Germinal center (tissue), 1 donor: Measurements from ENCODE around the gene RHBDL1.

Source experiments
- DNase-seq: peaks from one replicate; pipeline ENCODE4 v3.0.0; 2012; ENCODE audit warnings: mixed read lengths, low spot score

The RHBDL1 gene

GRCh38 chr16:657487-657886 lies 18.0 kb upstream of the RHBDL1 start:
- DNase-seq, result no peak

DNA sequence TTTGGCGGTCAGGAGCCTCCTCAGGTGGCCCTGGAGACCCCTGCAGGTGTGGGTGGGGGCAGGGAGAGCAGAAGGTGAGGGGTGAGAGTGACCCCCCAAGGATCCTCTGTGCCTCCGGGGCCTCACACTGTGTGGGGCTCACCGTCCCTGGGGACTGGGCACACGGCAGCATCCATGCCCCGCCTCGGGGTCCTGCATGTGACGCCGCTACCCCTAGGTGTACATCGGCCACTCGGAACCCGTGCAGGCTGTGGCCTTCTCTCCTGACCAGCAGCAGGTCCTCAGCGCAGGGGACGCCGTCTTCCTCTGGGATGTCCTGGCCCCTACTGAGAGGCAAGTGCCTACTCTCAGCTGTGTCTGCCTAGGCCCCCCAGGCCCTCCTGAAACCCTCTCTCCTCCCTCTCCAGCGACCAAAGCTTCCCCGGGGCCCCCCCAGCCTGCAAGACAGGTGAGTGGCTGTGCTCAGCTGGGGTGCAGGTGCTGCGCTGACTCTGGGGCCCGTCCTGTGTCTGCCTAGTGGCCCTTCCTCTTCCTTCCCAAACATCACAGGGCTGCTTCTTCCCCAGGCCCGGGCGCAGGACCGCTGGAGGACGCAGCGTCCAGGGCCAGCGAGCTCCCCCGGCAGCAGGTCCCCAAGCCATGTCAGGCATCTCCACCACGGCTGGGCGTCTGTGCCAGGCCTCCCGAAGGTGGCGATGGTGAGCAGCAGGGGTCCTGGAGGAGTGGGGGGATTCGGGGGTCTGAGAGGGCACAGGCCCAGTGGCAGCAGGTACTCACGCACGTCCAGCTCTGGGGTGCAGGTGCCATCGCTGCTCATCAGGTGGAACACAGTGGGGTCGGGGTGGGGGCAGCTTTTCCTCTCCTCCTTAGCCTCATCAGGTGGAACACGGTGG lies 16.5 kb upstream of the RHBDL1 start:
- DNase-seq, result no peak

DNA sequence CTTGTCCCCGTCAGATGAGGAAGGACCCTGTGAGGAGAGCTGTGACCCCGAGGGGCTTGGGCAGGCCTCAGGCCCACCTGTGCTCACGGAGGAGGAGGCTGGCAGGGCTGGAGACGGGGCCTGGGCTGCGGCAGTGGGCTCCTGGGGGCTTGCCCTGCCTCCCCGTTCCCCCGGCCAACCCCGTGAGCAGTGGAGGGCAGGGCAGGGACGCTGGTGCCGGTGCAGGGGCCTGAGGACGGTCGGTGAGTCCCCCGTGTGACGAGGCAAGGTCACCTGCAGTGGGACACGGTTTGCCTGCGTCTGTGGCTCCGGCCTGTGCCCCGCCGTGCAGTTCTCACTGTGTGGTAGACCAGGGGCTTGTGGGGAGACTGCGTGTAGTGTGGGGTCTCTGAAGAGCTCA lies 15.9 kb upstream of the RHBDL1 start:
- no peak for DNase-seq

DNA sequence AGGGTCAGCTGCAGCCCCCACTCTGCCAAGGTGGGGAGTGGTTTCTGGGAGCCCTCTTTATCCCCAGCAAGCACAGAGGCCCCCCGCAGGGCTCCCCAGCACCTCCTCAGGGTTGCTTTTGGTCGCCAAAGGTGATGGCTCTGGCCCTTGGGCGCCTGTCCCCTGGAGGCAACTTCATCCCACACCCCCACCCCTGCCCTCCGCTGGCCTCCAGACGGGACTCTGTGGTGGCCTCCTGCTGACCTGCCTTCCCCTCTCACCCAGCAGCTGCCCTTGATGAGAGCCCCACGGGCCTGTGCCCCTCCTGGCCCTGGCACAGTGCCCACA lies 15.4 kb upstream of the RHBDL1 start:
- no peak for DNase-seq

DNA sequence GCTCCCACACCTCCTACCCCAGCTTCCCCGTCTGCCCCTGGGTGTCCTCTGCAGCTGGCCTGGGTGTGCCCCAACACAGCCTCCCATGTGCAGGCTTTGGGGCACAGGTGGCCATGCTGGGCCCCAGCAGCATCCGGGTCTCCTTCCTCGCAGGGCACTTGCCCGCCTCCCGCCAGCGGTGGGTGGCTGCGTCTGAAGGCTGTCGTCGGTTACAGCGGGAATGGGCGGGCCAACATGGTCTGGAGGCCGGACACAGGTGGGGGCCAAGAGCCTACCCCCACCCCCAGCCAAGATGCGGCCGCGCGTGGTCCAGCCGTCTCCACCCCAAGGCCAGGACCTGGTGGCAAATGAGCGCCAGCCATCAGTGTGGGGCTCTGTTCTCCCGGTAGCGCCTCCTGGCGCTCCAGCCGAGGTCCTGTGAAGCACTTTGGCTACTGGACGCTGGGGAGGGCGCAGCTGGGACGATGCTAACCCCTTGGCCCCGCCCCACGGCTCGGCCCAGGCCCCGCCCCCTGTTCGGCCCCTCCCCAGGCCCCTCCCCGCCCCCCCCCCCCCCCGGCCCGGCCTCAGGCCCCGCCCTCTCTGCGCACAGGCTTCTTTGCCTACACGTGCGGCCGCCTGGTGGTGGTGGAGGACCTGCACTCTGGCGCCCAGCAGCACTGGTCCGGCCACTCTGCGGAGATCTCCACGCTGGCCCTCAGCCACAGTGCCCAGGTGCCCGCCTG lies 14.8 kb upstream of the RHBDL1 start:
- DNase-seq, result peak; percentile 91

- DNase-seq, result no peak
Observed at GRCh38 chr16:661184-661821, 14.2 kb upstream of the RHBDL1 start.

GRCh38 chr16:662095-662494 lies 13.4 kb upstream of the RHBDL1 start:
- no peak for DNase-seq

DNA sequence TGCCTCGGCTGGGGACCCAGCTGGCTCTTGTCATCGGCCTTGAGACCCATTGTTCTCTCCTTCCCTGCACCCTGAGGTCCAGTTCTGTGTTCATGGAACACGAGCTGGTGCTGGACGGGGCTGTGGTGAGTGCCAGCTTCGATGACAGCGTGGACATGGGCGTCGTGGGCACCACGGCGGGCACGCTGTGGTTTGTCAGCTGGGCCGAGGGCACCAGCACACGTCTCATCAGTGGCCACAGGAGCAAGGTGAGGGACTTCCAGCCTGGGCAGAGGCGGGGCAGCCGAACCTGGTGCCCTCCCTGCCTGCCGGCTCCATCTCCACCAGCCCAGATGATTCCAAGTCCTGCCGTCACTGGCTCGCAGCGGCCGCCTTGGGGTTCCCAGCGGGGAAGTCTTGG lies 12.9 kb upstream of the RHBDL1 start:
- no peak for DNase-seq

DNA sequence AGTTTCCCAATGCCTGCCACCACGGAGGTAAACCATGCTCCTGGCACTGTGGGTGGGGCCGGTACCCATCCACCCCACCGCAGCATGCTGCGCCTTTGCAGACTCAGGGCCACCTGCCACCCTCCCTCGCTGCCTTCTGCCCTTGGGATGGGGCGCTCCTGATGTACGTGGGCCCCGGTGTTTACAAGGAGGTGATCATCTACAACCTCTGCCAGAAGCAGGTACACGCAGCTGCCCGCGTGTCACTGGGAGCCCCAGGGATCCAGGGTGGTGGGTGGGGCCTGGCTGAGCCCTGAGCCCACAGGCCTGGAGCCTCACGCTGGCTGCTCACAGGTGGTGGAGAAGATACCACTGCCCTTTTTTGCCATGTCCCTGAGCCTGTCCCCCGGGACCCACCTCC lies 8.9 kb upstream of the RHBDL1 start:
- DNase-seq, result no peak

DNA sequence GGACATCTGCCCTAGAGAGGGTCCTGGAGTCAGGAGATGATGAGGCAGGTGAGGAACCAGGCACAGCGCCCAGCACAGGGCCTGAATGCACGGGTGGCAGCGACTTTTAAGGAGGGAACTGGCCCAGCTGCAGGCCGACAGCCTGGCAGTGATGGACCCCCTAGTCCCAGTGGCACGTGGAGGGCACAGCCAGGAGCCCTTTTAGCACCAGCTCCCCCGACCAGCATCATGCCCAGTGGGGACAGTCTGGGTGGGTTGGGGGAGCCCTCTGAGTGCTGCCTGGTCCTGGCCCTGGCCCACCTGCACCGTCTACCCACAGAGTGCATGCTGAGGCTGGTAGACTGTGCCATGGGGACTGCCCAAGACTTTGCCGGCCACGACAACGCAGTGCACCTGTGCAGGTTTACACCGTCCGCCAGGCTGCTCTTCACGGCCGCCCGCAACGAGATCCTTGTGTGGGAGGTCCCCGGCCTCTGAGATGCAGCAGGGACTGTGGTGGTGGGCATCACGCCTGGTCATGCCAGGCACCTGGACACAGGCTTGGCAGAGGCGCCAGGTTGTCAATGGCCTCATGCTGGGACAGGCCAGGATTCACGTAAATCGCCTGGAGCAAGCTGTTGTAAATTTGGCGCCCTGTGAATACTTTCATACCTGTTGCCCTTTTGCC lies 8.2 kb upstream of the RHBDL1 start:
- no peak for DNase-seq

DNA sequence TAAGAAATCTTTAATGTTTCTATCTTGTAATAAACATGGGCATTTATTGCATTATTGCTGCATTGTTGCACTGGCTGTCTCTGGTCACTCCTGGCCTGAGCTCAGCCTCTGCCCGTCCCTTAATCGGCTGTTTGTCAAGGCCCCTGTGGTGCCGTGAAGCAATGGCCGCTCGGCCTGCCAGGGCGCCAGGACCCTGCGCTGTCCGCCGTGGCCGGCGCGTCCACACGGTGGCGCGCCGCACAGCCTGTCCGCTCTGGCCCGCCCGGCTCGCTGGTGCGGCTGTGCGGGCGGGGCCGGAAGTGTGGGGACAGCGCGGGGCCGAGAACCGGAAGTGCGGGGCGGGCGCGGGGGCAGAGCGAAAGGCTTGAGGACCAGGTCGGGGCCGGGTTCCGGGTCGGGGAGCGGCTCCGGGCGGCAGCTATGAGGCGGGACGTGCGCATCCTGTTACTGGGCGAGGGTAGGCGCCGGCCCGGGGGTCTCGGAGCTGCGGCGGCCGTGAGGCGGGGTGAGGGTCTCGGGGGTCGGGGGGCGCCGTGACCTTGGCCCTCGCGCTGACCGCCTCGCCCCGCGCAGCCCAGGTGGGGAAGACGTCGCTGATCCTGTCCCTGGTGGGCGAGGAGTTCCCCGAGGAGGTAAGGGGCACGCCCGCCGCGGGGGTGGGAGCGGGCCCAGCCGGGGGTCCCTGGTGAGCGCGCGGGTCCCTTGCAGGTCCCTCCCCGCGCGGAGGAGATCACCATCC lies 7.5 kb upstream of the RHBDL1 start, which contains the start of gene RHOT2:
RHOT2 (plus strand) TSS at position 353 of the 739 bp plus-strand sequence; CDS start at position 421, 68 bp downstream.
- peak; percentile 81 for DNase-seq

GRCh38 chr16:668519-669171 lies 6.8 kb upstream of the RHBDL1 start:
- DNase-seq, result no peak

GRCh38 chr16:669666-670065 lies 5.8 kb upstream of the RHBDL1 start:
- DNase-seq, result no peak

DNA sequence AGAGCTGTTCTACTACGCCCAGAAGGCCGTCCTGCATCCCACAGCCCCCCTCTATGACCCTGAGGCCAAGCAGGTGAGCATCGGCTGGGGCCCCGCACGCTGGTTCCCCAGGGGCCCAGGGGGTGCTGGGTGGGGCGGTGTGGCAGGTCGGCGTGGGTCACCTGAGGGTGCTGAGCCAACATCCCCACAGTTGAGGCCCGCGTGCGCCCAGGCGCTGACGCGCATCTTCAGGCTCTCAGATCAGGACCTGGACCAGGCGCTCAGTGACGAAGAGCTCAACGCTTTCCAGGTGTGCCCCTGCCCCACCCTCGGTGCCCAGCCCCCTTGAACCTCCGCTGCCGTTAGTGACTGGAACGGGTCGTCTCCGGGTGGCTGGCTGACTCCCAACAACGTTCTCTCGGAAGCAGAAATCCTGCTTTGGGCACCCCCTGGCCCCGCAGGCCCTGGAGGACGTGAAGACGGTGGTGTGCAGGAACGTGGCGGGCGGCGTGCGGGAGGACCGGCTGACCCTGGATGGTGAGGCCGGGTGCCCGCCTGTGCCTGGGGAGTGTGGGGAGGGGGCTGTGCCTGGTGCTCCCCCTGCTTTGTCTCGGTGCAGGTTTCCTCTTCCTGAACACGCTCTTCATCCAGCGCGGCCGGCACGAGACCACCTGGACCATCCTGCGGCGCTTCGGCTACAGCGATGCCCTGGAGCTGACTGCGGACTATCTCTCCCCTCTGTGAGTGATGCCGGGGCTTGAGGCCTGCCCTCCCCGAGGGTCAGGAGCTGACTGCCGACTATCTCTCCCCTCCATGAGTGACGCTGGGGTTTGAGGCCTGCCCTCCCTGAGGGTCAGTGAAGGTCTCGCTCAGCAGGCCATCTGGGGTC lies 4.8 kb upstream of the RHBDL1 start:
- no peak for DNase-seq

GRCh38 chr16:671353-672131 lies 3.9 kb upstream of the RHBDL1 start:
- DNase-seq, result no peak

- DNase-seq, result no peak
Observed at GRCh38 chr16:672371-672770, 3.1 kb upstream of the RHBDL1 start.

DNA sequence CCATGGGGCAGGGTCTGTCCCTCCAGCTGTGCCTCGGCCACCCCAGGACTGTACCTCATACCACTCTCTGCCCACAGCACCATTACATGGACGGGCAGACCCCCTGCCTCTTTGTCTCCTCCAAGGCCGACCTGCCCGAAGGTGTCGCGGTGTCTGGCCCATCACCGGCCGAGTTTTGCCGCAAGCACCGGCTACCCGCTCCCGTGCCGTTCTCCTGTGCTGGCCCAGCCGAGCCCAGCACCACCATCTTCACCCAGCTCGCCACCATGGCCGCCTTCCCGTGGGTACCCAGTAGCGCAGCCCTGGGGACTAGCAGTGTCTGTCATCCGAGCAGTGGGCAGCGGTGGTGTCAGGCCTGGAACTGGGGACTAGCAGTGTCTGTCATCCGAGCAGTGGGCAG lies 2.6 kb upstream of the RHBDL1 start:
- no peak for DNase-seq

- no peak for DNase-seq
Observed at GRCh38 chr16:673399-673991, 2.0 kb upstream of the RHBDL1 start.
